Measurements from ENCODE around the gene FSTL4.

The FSTL4 gene

GRCh38 chr5:133286483-133286882 lies 325.9 kb downstream of the FSTL4 start:
- no peak for DNase-seq (ENCODE audit: low read depth, low spot score)
- no peak for TF ChIP-seq CTCF (IDR thresholded peaks at IDR 0.05; ENCODE audit: insufficient read depth, low read length, missing control alignments)
- CTCF ChIA-PET, result interaction anchor here (7.7 kb wide), 1 partner anchor 173 kb away, joined by 164 read pairs; no protein-coding TSS in a partner anchor
- no peak overlapping the region for H3K4me3 ChIP-seq (ENCODE audit: low read depth, low read length)
- POLR2A ChIA-PET, result no interaction called here

GRCh38 chr5:133285583-133286021 lies 326.7 kb downstream of the FSTL4 start:
- POLR2A ChIA-PET, result no interaction called here
- CTCF ChIA-PET, result interaction anchor here (7.7 kb wide), 1 partner anchor 172 kb away, joined by 164 read pairs; no protein-coding TSS in a partner anchor
- no peak for TF ChIP-seq CTCF (IDR thresholded peaks at IDR 0.05; ENCODE audit: insufficient read depth, low read length, missing control alignments)
- no peak overlapping the region for H3K4me3 ChIP-seq (ENCODE audit: low read depth, low read length)
- no peak for DNase-seq (ENCODE audit: low read depth, low spot score)

GRCh38 chr5:133284306-133284705 lies 328.0 kb downstream of the FSTL4 start:
- POLR2A ChIA-PET, result no interaction called here

GRCh38 chr5:133278317-133278716 lies 334.0 kb downstream of the FSTL4 start:
- ChIA-PET CTCF (interaction anchor here (3.0 kb wide), 1 partner anchor 10 kb away, joined by 12 read pairs; no protein-coding TSS in a partner anchor), POLR2A (no interaction called here)

More at GRCh38 chr5:133284306-133284705, 328.0 kb downstream of the FSTL4 start:
- CTCF ChIA-PET, result interaction anchor here (7.7 kb wide), 1 partner anchor 171 kb away, joined by 164 read pairs; no protein-coding TSS in a partner anchor
- TF ChIP-seq CTCF (IDR thresholded peaks at IDR 0.05; ENCODE audit: insufficient read depth, low read length, missing control alignments), result no peak
- H3K4me3 ChIP-seq (ENCODE audit: low read depth, low read length), result no peak overlapping the region
- no peak for DNase-seq (ENCODE audit: low read depth, low spot score)

GRCh38 chr5:133277744-133278143 lies 334.6 kb downstream of the FSTL4 start:
- TF ChIP-seq CTCF (IDR thresholded peaks at IDR 0.05; ENCODE audit: insufficient read depth, low read length, missing control alignments), result no peak
- no peak overlapping the region for H3K4me3 ChIP-seq (ENCODE audit: low read depth, low read length)
- POLR2A ChIA-PET, result no interaction called here
- CTCF ChIA-PET, result interaction anchor here (3.0 kb wide), 1 partner anchor 10 kb away, joined by 12 read pairs; no protein-coding TSS in a partner anchor
- DNase-seq (ENCODE audit: low read depth, low spot score), result no peak

More at GRCh38 chr5:133278317-133278716, 334.0 kb downstream of the FSTL4 start:
- no peak for DNase-seq (ENCODE audit: low read depth, low spot score)
- no peak overlapping the region for H3K4me3 ChIP-seq (ENCODE audit: low read depth, low read length)
- TF ChIP-seq CTCF (IDR thresholded peaks at IDR 0.05; ENCODE audit: insufficient read depth, low read length, missing control alignments), result no peak

- TF ChIP-seq CTCF (IDR thresholded peaks at IDR 0.05; ENCODE audit: insufficient read depth, low read length, missing control alignments), result no peak
- ChIA-PET POLR2A (no interaction called here), CTCF (interaction anchor here (1.0 to 3.4 kb wide), 3 partner anchors 11 to 164 kb away, joined by 4 to 12 read pairs (median 11); no protein-coding TSS in a partner anchor)
- no peak for DNase-seq (ENCODE audit: low read depth, low spot score)
- no peak overlapping the region for H3K4me3 ChIP-seq (ENCODE audit: low read depth, low read length)
These were observed 336.2 kb downstream of the FSTL4 start for GRCh38 chr5:133276171-133276570.
